Testis (tissue), 3 donors: Measurements from ENCODE around the gene TTC22. TPM values are rescaled to one million over a fixed set of nuclear protein-coding genes. Genes with fewer than 3 reads are reported as not detected.

Source experiments
- DNase-seq: peaks from one replicate; pipeline ENCODE4 v3.0.0-alpha.2; 2019
- H3K27ac ChIP-seq, 2 donors: fragments of 200-600 bp; sonication (generic); one replicate each; pipeline ENCODE4 v1.5.1; 2019
- H3K27me3 ChIP-seq: fragments of 200-600 bp; sonication (generic); one replicate; pipeline ENCODE4 v1.5.1; 2019
- H3K36me3 ChIP-seq: fragments of 200-600 bp; sonication (generic); one replicate; pipeline ENCODE4 v1.5.1; 2017; ENCODE audit warnings: low read depth; ENCODE audit errors: missing control alignments
- H3K4me1 ChIP-seq: fragments of 200-600 bp; sonication (generic); one replicate; pipeline ENCODE4 v1.5.1; 2019
- H3K4me3 ChIP-seq, 2 donors: fragments of 200-600 bp; sonication (generic); one replicate each; pipeline ENCODE4 v1.5.1; 2017 to 2019
- H3K9me3 ChIP-seq: fragments of 200-600 bp; sonication (generic); one replicate; pipeline ENCODE4 v1.5.1; 2017
- CTCF ChIP-seq, 3 experiments: fragments of 450-650 bp in 2 of 3; fragments of 200-600 bp in 1 of 3; sonication (generic) in 1 of 3; IDR thresholded peaks; one replicate each; pipeline ENCODE4 v1.5.1; 2016 to 2019; ENCODE audit warnings: antibody characterized with exemption in 3 of 3, mild to moderate bottlenecking in 2 of 3, moderate library complexity in 1 of 3
- POLR2A ChIP-seq: fragments of 450-650 bp; IDR thresholded peaks from one replicate; pipeline ENCODE4 v1.6.1; 2017; ENCODE audit warnings: antibody characterized with exemption, mild to moderate bottlenecking, moderate library complexity
- WGBS, 2 donors: methylation state at CpG; one replicate each; pipeline ENCODE4 v1.1.5; 2018; 5-methylcytosine and 5-hydroxymethylcytosine counted together
- intact Hi-C: fragments of 100-400 bp; cut with DNase I; formaldehyde crosslinking; loops from one replicate; pipeline ENCODE4 v1.15.1; 2023; ENCODE audit warnings: low total_unique reads
- polyA plus RNA-seq: library from polyadenylated mRNA; stranded (reverse); fragments of 350-450 nt; fragmentation: Illumina TruSeq; extraction: RNeasy Lipid Tissue Mini Kit (QIAGEN cat#74804); gene quantifications from one replicate; pipeline ENCODE4 v1.2.3, GENCODE V29; 2014; ENCODE audit warnings: low read depth, low replicate concordance; ENCODE audit not compliant: insufficient read depth
- total RNA-seq, 2 donors: library from RNA; depleted of rRNA; stranded (reverse); fragments of >200 nt; gene quantifications; one replicate each; pipeline ENCODE4 v1.2.3, GENCODE V29; 2016

Gene TTC22
- total and polyA plus RNA-seq, 3 donors from 2014 or later = 0.94 to 2.4 (median 1.7) TPM

- no peak for TF ChIP-seq POLR2A
- TF ChIP-seq CTCF (IDR thresholded peaks at IDR 0.05) = no peak
- no peak overlapping the region for H3K4me3 ChIP-seq
- H3K27ac ChIP-seq = no peak overlapping the region
- WGBS, 2 donors = 45 to 46% methylated on average over 4 of the region's 4 CpGs
- H3K4me1 ChIP-seq = no peaks in the 10 kb centered on the region
- DNase-seq = peak; percentile 56
- intact Hi-C loops = no loop called here
- no peaks in the 10 kb centered on the region for H3K36me3 ChIP-seq
- no peaks in the 10 kb centered on the region for H3K27me3 ChIP-seq
- H3K9me3 ChIP-seq = no peaks in the 10 kb centered on the region
Observed at GRCh38 chr1:54803761-54804470, 2.8 kb upstream of the TTC22 start.

GRCh38 chr1:54800041-54800898 is 853 bp downstream of the TTC22 start:
- no peak overlapping the region for H3K27ac ChIP-seq

GRCh38 chr1:54798769-54799641 is 2.1 kb downstream of the TTC22 start:
- intact Hi-C loops = no loop called here
- Histone ChIP-seq H3K4me1 (no peaks in the 10 kb centered on the region), H3K4me3 (no peak overlapping the region), H3K27ac (no peak overlapping the region), H3K9me3 (no peaks in the 10 kb centered on the region), H3K27me3 (no peaks in the 10 kb centered on the region), H3K36me3 (no peaks in the 10 kb centered on the region)
- DNase-seq = no peak
- WGBS, 2 donors = 81 to 88% methylated on average over 4 to 6 of the region's 6 CpGs
- TF ChIP-seq CTCF (IDR thresholded peaks at IDR 0.05) (no peak), POLR2A (no peak)

More at GRCh38 chr1:54800041-54800898, 853 bp downstream of the TTC22 start:
- no peaks in the 10 kb centered on the region for H3K36me3 ChIP-seq
- H3K4me3 ChIP-seq = peak overlapping the region; percentile 34 to 56
- H3K4me1 ChIP-seq = no peaks in the 10 kb centered on the region
- no peak for TF ChIP-seq CTCF (IDR thresholded peaks at IDR 0.05)
- TF ChIP-seq POLR2A = no peak
- 43 to 44% methylated on average over 11 to 39 of the region's 39 CpGs for WGBS, 2 donors
- H3K9me3 ChIP-seq = no peaks in the 10 kb centered on the region
- intact Hi-C loops = no loop called here
- DNase-seq = no peak
- no peaks in the 10 kb centered on the region for H3K27me3 ChIP-seq

GRCh38 chr1:54798206-54798605 is 2.9 kb downstream of the TTC22 start:
- H3K4me3 ChIP-seq = no peak overlapping the region
- 84% methylated on average over 3 of the region's 3 CpGs for WGBS, 2 donors
- no peaks in the 10 kb centered on the region for H3K27me3 ChIP-seq
- no peaks in the 10 kb centered on the region for H3K36me3 ChIP-seq
- no peaks in the 10 kb centered on the region for H3K9me3 ChIP-seq
- intact Hi-C loops = no loop called here
- TF ChIP-seq POLR2A = no peak
- no peak for TF ChIP-seq CTCF (IDR thresholded peaks at IDR 0.05)
- no peak for DNase-seq
- H3K27ac ChIP-seq = no peak overlapping the region
- no peaks in the 10 kb centered on the region for H3K4me1 ChIP-seq
